Psoas muscle (tissue), 8 donors: ENCODE data around the gene INPPL1. TPM values are rescaled to one million over a fixed set of nuclear protein-coding genes. Genes with fewer than 3 reads are reported as not detected.

Experiments
- ATAC-seq, 4 donors: fragments of 200-7000 bp; cut with Tn5 transposase; one replicate each; pipeline ENCODE4 v1.9.1; 2020; ENCODE audit warnings: moderate library complexity in 3 of 4, mild to moderate bottlenecking in 2 of 4
- DNase-seq, 2 donors: peaks; one replicate each; pipeline ENCODE4 v3.0.0-alpha.2; 2020
- H3K27ac ChIP-seq: fragments of 200-600 bp; one replicate; pipeline ENCODE4 v1.8.0; 2022
- H3K27me3 ChIP-seq, 3 donors: fragments of 200-600 bp in 1 of 3; one replicate each; pipeline versions ENCODE4 v1.6.1 to v1.8.0; 2013 to 2022; ENCODE audit warnings: low read length in 2 of 3, mild to moderate bottlenecking in 2 of 3, moderate library complexity in 1 of 3; ENCODE audit not compliant: insufficient read depth in 3 of 3
- H3K36me3 ChIP-seq, 2 donors: fragments of 200-600 bp in 1 of 2; one replicate each; pipeline versions ENCODE4 v1.6.1 to v1.8.0; 2013 to 2022; ENCODE audit warnings: low read depth in 1 of 2, mild to moderate bottlenecking in 1 of 2, moderate library complexity in 1 of 2; ENCODE audit not compliant: insufficient read depth in 1 of 2
- H3K4me1 ChIP-seq: fragments of 200-600 bp; one replicate; pipeline ENCODE4 v1.8.0; 2022
- H3K4me3 ChIP-seq: fragments of 200-600 bp; one replicate; pipeline ENCODE4 v1.8.0; 2022; ENCODE audit warnings: mild to moderate bottlenecking
- H3K9me3 ChIP-seq: fragments of 200-600 bp; one replicate; pipeline ENCODE4 v1.8.0; 2022
- CTCF ChIP-seq: fragments of 200-600 bp; IDR thresholded peaks from one replicate; pipeline ENCODE4 v1.8.0; 2022; ENCODE audit warnings: antibody characterized with exemption
- WGBS, 3 donors: extraction: QIAGEN DNeasy Blood & Tissue Kit; methylation state at CpG; one replicate each; pipeline versions ENCODE4 v1.1.6 to v1.1.7; 2013; 5-methylcytosine and 5-hydroxymethylcytosine counted together
- intact Hi-C, 2 donors: fragments of 100-400 bp; cut with DNase I; formaldehyde crosslinking; loops; one replicate each; pipeline versions ENCODE4 v1.11.0 to v1.14.2; 2022
- polyA plus RNA-seq, 3 donors: library from polyadenylated mRNA; stranded (reverse); fragments of 200-250 nt; gene quantifications; one replicate each; pipeline ENCODE4 v1.2.3, GENCODE V29; 2013
- total RNA-seq, 4 donors: library from RNA; stranded (reverse); fragmentation: NEBNext Ultra II Directional in 2 of 4; extraction: Animal tissue kit (Norgen Biotek cat#: 25700) in 2 of 4; gene quantifications; one replicate each; pipeline versions ENCODE4 v1.2.1 to v1.2.4, GENCODE V29; 2021 to 2023
- donor health status: healthy with polysubstance abuse.
- donor health status: DM: no; HTN: no; CAD: no; lungs with moderate emphysema.
- donor health status: Bipolar disorder and iron deficiency.
- donor health status: healthy.
- donor health status: DM: yes; HTN: yes; CAD: no.
- donor health status: DM: no; HTN: no; CAD: no.
- donor health status: DM: no; HTN: no; CAD: no.
- donor health status: DM: yes; HTN: yes; CAD: no.

The INPPL1 gene
- total and polyA plus RNA-seq, 7 donors = 35.2 to 125 (median 90.7) TPM

- intact Hi-C loops = no loop called here
- WGBS, 3 donors = 65 to 92% (median 86%) methylated on average over 12 of the region's 12 CpGs
- ATAC-seq (no peak), DNase-seq (no peak)
- H3K27me3 ChIP-seq = peaks cover 2 to 10% (median 6%) of the 10 kb centered on the region in 3 donors
- TF ChIP-seq CTCF = no peak
- H3K27ac ChIP-seq = no peak overlapping the region
- no peaks in the 10 kb centered on the region for H3K4me1 ChIP-seq
- H3K4me3 ChIP-seq = no peak overlapping the region
- no peaks in the 10 kb centered on the region for H3K9me3 ChIP-seq
- no peaks in the 10 kb centered on the region for H3K36me3 ChIP-seq
These were observed 55.5 kb downstream of the INPPL1 start for GRCh38 chr11:72280037-72280436.

GRCh38 chr11:72280726-72281315, 56.3 kb downstream of the INPPL1 start:
- no peak for TF ChIP-seq CTCF
- no peak for ATAC-seq
- Histone ChIP-seq H3K27me3 (peaks cover 2 to 10% (median 6%) of the 10 kb centered on the region in 3 donors), H3K9me3 (no peaks in the 10 kb centered on the region), H3K36me3 (no peaks in the 10 kb centered on the region), H3K4me3 (no peak overlapping the region), H3K27ac (no peak overlapping the region), H3K4me1 (no peaks in the 10 kb centered on the region)
- DNase-seq = no peak
- WGBS, 3 donors = 92 to 96% (median 94%) methylated on average over 24 of the region's 24 CpGs
- intact Hi-C loops = no loop called here

- no peaks in the 10 kb centered on the region for H3K9me3 ChIP-seq
- TF ChIP-seq CTCF = no peak
- no peaks in the 10 kb centered on the region for H3K4me1 ChIP-seq
- 68 to 81% (median 72%) methylated on average over 2 of the region's 2 CpGs for WGBS, 3 donors
- no peak overlapping the region for H3K4me3 ChIP-seq
- intact Hi-C loops = no loop called here
- ATAC-seq = no peak
- H3K27me3 ChIP-seq = peaks cover 2 to 10% (median 6%) of the 10 kb centered on the region in 3 donors
- no peak overlapping the region for H3K27ac ChIP-seq
- DNase-seq = no peak
- no peaks in the 10 kb centered on the region for H3K36me3 ChIP-seq
These were observed 59.4 kb downstream of the INPPL1 start for GRCh38 chr11:72283947-72284346.

- no peaks in the 10 kb centered on the region for H3K9me3 ChIP-seq
- no peaks in the 10 kb centered on the region for H3K4me1 ChIP-seq
- intact Hi-C loops = no loop called here
- TF ChIP-seq CTCF = no peak
- DNase-seq = no peak
- no peak overlapping the region for H3K27ac ChIP-seq
- H3K36me3 ChIP-seq = peaks cover 0 to 2% of the 10 kb centered on the region in 2 donors
- no peak for ATAC-seq
- 90 to 98% (median 91%) methylated on average over 2 of the region's 2 CpGs for WGBS, 3 donors
- peaks cover 2 to 5% (median 2%) of the 10 kb centered on the region in 3 donors for H3K27me3 ChIP-seq
- H3K4me3 ChIP-seq = no peak overlapping the region
These were observed 62.7 kb downstream of the INPPL1 start for GRCh38 chr11:72287293-72287692.

Other genes with a start within 250 kb of the INPPL1 start
- gene IL18BP, start 225.9 kb upstream of the INPPL1 start, total RNA-seq = 1 to 10 TPM; 2.9 to 4.4 (median 3.2) TPM
- gene IL18BP, start 225.9 kb upstream of the INPPL1 start, polyA plus RNA-seq = 1 to 10 TPM; 1.5 to 2.1 (median 2.0) TPM
- gene NUMA1, start 144.2 kb upstream of the INPPL1 start, total RNA-seq = 100 to 1,000 TPM in 3 of 4 donors, 10 to 100 TPM in 1; 100.0 to 130 (median 111) TPM
- gene NUMA1, start 144.2 kb upstream of the INPPL1 start, polyA plus RNA-seq = 100 to 1,000 TPM in 1 of 3 donors, 10 to 100 TPM in 2; 68.9 to 102 (median 92.8) TPM
- 1 to 10 TPM; 4.9 to 5.9 (median 5.4) TPM for gene LRRC51, start 143.9 kb upstream of the INPPL1 start, total RNA-seq
- 10 to 100 TPM in 1 of 3 donors, 1 to 10 TPM in 2; 4.0 to 10.4 (median 7.0) TPM for gene LRRC51, start 143.9 kb upstream of the INPPL1 start, polyA plus RNA-seq
- 10 to 100 TPM; 74.9 to 91.2 (median 80.4) TPM for gene LAMTOR1, start 121.5 kb upstream of the INPPL1 start, total RNA-seq
- gene LAMTOR1, start 121.5 kb upstream of the INPPL1 start, polyA plus RNA-seq = 100 to 1,000 TPM; 101 to 223 (median 141) TPM
- gene TOMT, start 118.8 kb upstream of the INPPL1 start, total RNA-seq = not detected
- gene TOMT, start 118.8 kb upstream of the INPPL1 start, polyA plus RNA-seq = not detected
- 10 to 100 TPM; 32.7 to 45.7 (median 37.1) TPM for gene ANAPC15, start 112.1 kb upstream of the INPPL1 start, total RNA-seq
- 10 to 100 TPM; 33.0 to 49.2 (median 43.0) TPM for gene ANAPC15, start 112.1 kb upstream of the INPPL1 start, polyA plus RNA-seq
- under 1 TPM in 1 of 4 donors, not detected in 3; 0.58 TPM for gene FOLR3, start 89.0 kb upstream of the INPPL1 start, total RNA-seq
- under 1 TPM in 1 of 3 donors, not detected in 2; 0.09 TPM for gene FOLR3, start 89.0 kb upstream of the INPPL1 start, polyA plus RNA-seq
- gene FOLR1, start 32.6 kb upstream of the INPPL1 start, total RNA-seq = under 1 TPM in 2 of 4 donors, not detected in 2; 0.22 to 0.36 TPM
- gene FOLR1, start 32.6 kb upstream of the INPPL1 start, polyA plus RNA-seq = not detected
- gene FOLR2, start 8.0 kb upstream of the INPPL1 start, total RNA-seq = 10 to 100 TPM in 2 of 4 donors, 1 to 10 TPM in 2; 5.3 to 14.2 (median 9.4) TPM
- gene FOLR2, start 8.0 kb upstream of the INPPL1 start, polyA plus RNA-seq = 1 to 10 TPM; 2.9 to 4.5 (median 4.5) TPM
- gene PHOX2A, start 19.4 kb downstream of the INPPL1 start, total RNA-seq = not detected
- under 1 TPM in 1 of 3 donors, not detected in 2; 0.07 TPM for gene PHOX2A, start 19.4 kb downstream of the INPPL1 start, polyA plus RNA-seq
- gene CLPB, start 209.8 kb downstream of the INPPL1 start, total RNA-seq = 10 to 100 TPM; 18.5 to 27.9 (median 26.4) TPM
- gene CLPB, start 209.8 kb downstream of the INPPL1 start, polyA plus RNA-seq = 10 to 100 TPM; 13.3 to 23.2 (median 20.1) TPM